Trophoblast cell (in vitro differentiated cells and primary cell): Measurements from ENCODE around the gene SLC25A19.
A peak's percentile ranks its signal among the peaks of the same experiment; 100 is the strongest.

ENCODE experiments used
- DNase-seq, 2 donors: peaks; one replicate each; pipeline ENCODE4 v3.0.0-alpha.2; 2016
- H2AFZ ChIP-seq: 2 replicates; pipeline ENCODE4 v1.6.1; 2013; ENCODE audit warnings: low read length, moderate library complexity, mild to moderate bottlenecking; ENCODE audit not compliant: insufficient read depth, poor library complexity
- H2AK5ac ChIP-seq: 2 replicates; pipeline ENCODE4 v1.6.1; 2013; ENCODE audit warnings: mild to moderate bottlenecking, low read length
- H2BK120ac ChIP-seq: 2 replicates; pipeline ENCODE4 v1.6.1; 2013; ENCODE audit warnings: low read length, mild to moderate bottlenecking, moderate library complexity; ENCODE audit not compliant: insufficient read depth, poor library complexity
- H2BK12ac ChIP-seq: 2 replicates; pipeline ENCODE4 v1.6.1; 2013; ENCODE audit warnings: mild to moderate bottlenecking, low read length, moderate library complexity
- H2BK5ac ChIP-seq: 2 replicates; pipeline ENCODE4 v1.6.1; 2013; ENCODE audit warnings: low read length, low read depth, moderate library complexity, mild to moderate bottlenecking; ENCODE audit not compliant: poor library complexity
- H3K14ac ChIP-seq: 2 replicates; pipeline ENCODE4 v1.6.1; 2013; ENCODE audit warnings: mild to moderate bottlenecking, low read length
- H3K18ac ChIP-seq: 2 replicates; pipeline ENCODE4 v1.6.1; 2013; ENCODE audit warnings: mild to moderate bottlenecking, low read length
- H3K23ac ChIP-seq: 2 replicates; pipeline ENCODE4 v1.6.1; 2013; ENCODE audit warnings: low read length
- H3K27ac ChIP-seq: 2 replicates; pipeline ENCODE4 v1.5.1; 2013; ENCODE audit warnings: low read depth, mild to moderate bottlenecking, inconsistent platforms, low read length, moderate library complexity
- H3K27me3 ChIP-seq: 2 replicates; pipeline ENCODE4 v1.6.1; 2013; ENCODE audit warnings: inconsistent platforms, mild to moderate bottlenecking, low read length, moderate library complexity; ENCODE audit not compliant: insufficient read depth
- H3K36me3 ChIP-seq, 2 experiments: 1 replicate in 1 of 2; 2 replicates in 1 of 2; pipeline ENCODE4 v1.6.1; 2013; ENCODE audit warnings: low read length in 2 of 2, mild to moderate bottlenecking in 2 of 2, moderate library complexity in 1 of 2; ENCODE audit not compliant: insufficient read depth in 2 of 2, control insufficient read depth in 1 of 2
- H3K4ac ChIP-seq: 2 replicates; pipeline ENCODE4 v1.6.1; 2013; ENCODE audit warnings: low read depth, mild to moderate bottlenecking, low read length, moderate library complexity
- H3K4me1 ChIP-seq, 2 experiments: 1 replicate in 1 of 2; 2 replicates in 1 of 2; pipeline ENCODE4 v1.6.1; 2013; ENCODE audit warnings: low read length in 2 of 2, mild to moderate bottlenecking in 2 of 2, moderate library complexity in 1 of 2; ENCODE audit not compliant: insufficient read depth in 2 of 2, control insufficient read depth in 1 of 2
- H3K4me2 ChIP-seq: 2 replicates; pipeline ENCODE4 v1.6.1; 2013; ENCODE audit warnings: inconsistent platforms, mild to moderate bottlenecking, low read length, moderate library complexity
- H3K4me3 ChIP-seq: 2 replicates; pipeline ENCODE4 v1.5.1; 2013; ENCODE audit warnings: mild to moderate bottlenecking, low read depth, low read length, inconsistent platforms
- H3K79me1 ChIP-seq: one replicate; pipeline ENCODE4 v1.6.1; 2013; ENCODE audit warnings: low read length
- H3K79me2 ChIP-seq: 2 replicates; pipeline ENCODE4 v1.6.1; 2013; ENCODE audit warnings: low read length, mild to moderate bottlenecking; ENCODE audit not compliant: control insufficient read depth, insufficient read depth, poor library complexity
- H3K9ac ChIP-seq: 2 replicates; pipeline ENCODE4 v1.6.1; 2013; ENCODE audit warnings: mild to moderate bottlenecking, low read length
- H3K9me3 ChIP-seq: 2 replicates; pipeline ENCODE4 v1.6.1; 2013; ENCODE audit warnings: low read depth, mild to moderate bottlenecking, control low read depth, inconsistent platforms, low read length; ENCODE audit not compliant: insufficient read depth
- H4K12ac ChIP-seq: 2 replicates; pipeline ENCODE4 v1.6.1; 2013; ENCODE audit warnings: low read depth, mild to moderate bottlenecking, low read length, moderate library complexity
- H4K8ac ChIP-seq: 2 replicates; pipeline ENCODE4 v1.6.1; 2013; ENCODE audit warnings: low read depth, mild to moderate bottlenecking, low read length, moderate library complexity
- H4K91ac ChIP-seq: one replicate; pipeline ENCODE4 v1.6.1; 2013; ENCODE audit warnings: low read depth, mild to moderate bottlenecking, low read length, moderate library complexity
- WGBS: extraction: QIAGEN DNeasy Blood & Tissue Kit; methylation state at CpG from one replicate; pipeline ENCODE4 v1.1.7; 2013; ENCODE audit warnings: missing lambda C conversion rate; ENCODE audit not compliant: insufficient read length, insufficient coverage; ENCODE audit errors: extremely low coverage; 5-methylcytosine and 5-hydroxymethylcytosine counted together

SLC25A19 gene

GRCh38 chr17:75239214-75239613 is 50.0 kb downstream of the SLC25A19 start:
- no peak overlapping the region for H2AFZ ChIP-seq
- no peaks in the 10 kb centered on the region for H3K27me3 ChIP-seq
- no peak overlapping the region for H3K18ac ChIP-seq
- no peak overlapping the region for H3K4me3 ChIP-seq
- H4K8ac ChIP-seq: no peak overlapping the region
- no peak overlapping the region for H3K4ac ChIP-seq
- no peak overlapping the region for H2BK12ac ChIP-seq
- no peak overlapping the region for H2BK120ac ChIP-seq
- no peak overlapping the region for H4K91ac ChIP-seq
- no peak overlapping the region for H3K9ac ChIP-seq
- H2BK5ac ChIP-seq: no peak overlapping the region
- no peak overlapping the region for H3K4me2 ChIP-seq
- H3K36me3 ChIP-seq: peaks cover 86 to 96% of the 10 kb centered on the region in 2 experiments
- peaks cover 1% of the 10 kb centered on the region for H3K9me3 ChIP-seq
- H3K14ac ChIP-seq: no peak overlapping the region
- DNase-seq: no peak
- WGBS: no CpG with 5 or more reads among the region's 12 CpGs
- no peaks in the 10 kb centered on the region for H3K79me1 ChIP-seq
- no peaks in the 10 kb centered on the region for H3K4me1 ChIP-seq
- no peak overlapping the region for H3K23ac ChIP-seq
- no peak overlapping the region for H4K12ac ChIP-seq
- H2AK5ac ChIP-seq: no peak overlapping the region
- no peak overlapping the region for H3K27ac ChIP-seq
- no peaks in the 10 kb centered on the region for H3K79me2 ChIP-seq

- Histone ChIP-seq H3K4me2 (no peak overlapping the region), H3K18ac (no peak overlapping the region), H4K12ac (no peak overlapping the region), H3K14ac (no peak overlapping the region), H3K4ac (no peak overlapping the region), H3K23ac (no peak overlapping the region), H3K9me3 (peaks cover 1% of the 10 kb centered on the region), H2BK120ac (no peak overlapping the region), H3K79me2 (no peaks in the 10 kb centered on the region), H3K27me3 (no peaks in the 10 kb centered on the region), H2BK12ac (no peak overlapping the region), H4K8ac (no peak overlapping the region), H3K79me1 (no peaks in the 10 kb centered on the region), H3K4me1 (no peaks in the 10 kb centered on the region), H2BK5ac (no peak overlapping the region), H3K36me3 (peaks cover 82 to 92% of the 10 kb centered on the region in 2 experiments), H2AFZ (no peak overlapping the region), H2AK5ac (no peak overlapping the region), H3K27ac (no peak overlapping the region), H3K9ac (no peak overlapping the region), H4K91ac (no peak overlapping the region), H3K4me3 (no peak overlapping the region)
- WGBS: no CpG with 5 or more reads among the region's 13 CpGs
- peak; percentile 49 to 80 for DNase-seq
Observed at GRCh38 chr17:75238684-75239191, 50.5 kb downstream of the SLC25A19 start.

DNA sequence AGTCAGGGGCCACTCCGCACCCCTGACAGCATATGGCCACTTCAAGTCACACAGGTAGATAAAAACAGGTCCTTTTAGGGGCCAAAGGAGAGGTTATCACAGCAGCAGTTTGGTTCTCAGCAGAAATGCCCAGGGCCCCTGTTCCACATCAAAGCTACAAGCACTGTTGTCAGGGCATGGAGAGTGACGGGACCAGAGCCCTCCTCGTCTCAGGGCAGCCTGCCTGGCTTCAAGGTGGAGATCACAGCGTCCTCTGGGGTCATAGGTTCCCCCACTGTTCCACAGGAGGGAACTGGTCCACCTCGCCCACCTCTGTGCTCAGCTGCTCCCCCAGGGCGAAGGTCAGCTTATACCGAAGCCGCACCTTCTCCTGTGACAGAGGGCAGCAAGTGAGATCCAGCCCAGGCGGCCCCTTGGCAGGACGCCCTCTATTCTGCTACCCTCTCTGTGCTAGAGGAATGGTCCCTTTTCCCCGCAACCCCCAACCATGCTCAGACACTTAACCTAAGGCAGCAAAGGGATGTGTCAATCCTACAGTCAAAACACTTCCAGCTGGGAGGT is 51.1 kb downstream of the SLC25A19 start:
- H2AFZ ChIP-seq: no peak overlapping the region
- H3K23ac ChIP-seq: no peak overlapping the region
- no peak overlapping the region for H2BK120ac ChIP-seq
- H3K79me2 ChIP-seq: no peaks in the 10 kb centered on the region
- no peaks in the 10 kb centered on the region for H3K4me1 ChIP-seq
- no peak for DNase-seq
- no peak overlapping the region for H4K12ac ChIP-seq
- H4K8ac ChIP-seq: no peak overlapping the region
- no peak overlapping the region for H3K14ac ChIP-seq
- no peak overlapping the region for H3K9ac ChIP-seq
- no peak overlapping the region for H3K4me2 ChIP-seq
- no peak overlapping the region for H3K18ac ChIP-seq
- H3K36me3 ChIP-seq: peaks cover 76 to 86% of the 10 kb centered on the region in 2 experiments
- peaks cover 1% of the 10 kb centered on the region for H3K9me3 ChIP-seq
- H3K4me3 ChIP-seq: no peak overlapping the region
- no peak overlapping the region for H2BK5ac ChIP-seq
- no peaks in the 10 kb centered on the region for H3K79me1 ChIP-seq
- H3K27me3 ChIP-seq: no peaks in the 10 kb centered on the region
- no peak overlapping the region for H2BK12ac ChIP-seq
- no peak overlapping the region for H2AK5ac ChIP-seq
- no peak overlapping the region for H3K4ac ChIP-seq
- no CpG with 5 or more reads among the region's 11 CpGs for WGBS
- H4K91ac ChIP-seq: no peak overlapping the region
- no peak overlapping the region for H3K27ac ChIP-seq

DNA sequence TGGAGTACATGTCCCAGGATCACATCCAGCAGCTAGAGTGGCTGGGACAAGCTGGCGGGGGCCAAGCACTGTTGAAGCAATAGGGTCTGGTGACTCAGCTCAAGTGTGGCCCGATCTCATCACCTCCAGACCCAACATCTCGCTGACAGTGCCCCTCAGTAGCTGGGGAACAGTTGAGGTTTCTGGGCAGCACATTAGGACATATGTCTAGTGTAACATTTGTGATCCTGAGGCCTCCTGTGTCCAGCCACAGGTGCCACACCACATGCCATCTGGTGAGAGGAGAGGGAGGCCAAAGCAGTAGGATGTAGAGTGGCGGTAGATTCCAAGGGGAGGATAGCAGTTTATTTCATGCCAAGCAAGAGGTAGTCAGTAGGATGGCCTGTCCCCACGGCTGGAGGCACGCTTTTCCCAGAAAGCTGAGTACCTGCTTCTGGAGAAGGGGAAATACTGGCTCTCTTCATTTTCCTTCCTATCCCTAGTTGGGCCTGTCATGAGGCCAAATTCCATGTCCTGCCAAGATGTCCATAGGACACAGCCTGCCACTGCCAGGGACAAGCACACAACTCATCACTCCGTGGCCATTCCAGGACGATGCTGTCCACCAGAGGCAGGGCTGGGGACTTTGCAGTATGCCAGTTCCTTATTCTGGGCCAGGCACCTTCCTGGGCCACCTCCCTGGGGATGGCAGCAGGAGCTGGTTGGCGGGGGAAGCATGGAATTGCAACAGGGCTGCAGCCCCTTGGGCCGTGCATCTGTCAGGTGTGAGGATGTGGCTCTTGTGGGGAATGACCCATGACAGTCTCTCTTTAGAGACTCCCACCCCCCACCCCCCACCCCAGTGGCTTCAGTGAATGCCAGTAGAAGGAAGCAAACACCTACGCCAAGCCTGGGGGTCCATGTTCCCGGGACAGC is 51.9 kb downstream of the SLC25A19 start:
- H3K79me2 ChIP-seq: no peaks in the 10 kb centered on the region
- no peak overlapping the region for H3K27ac ChIP-seq
- no peak overlapping the region for H3K4ac ChIP-seq
- no peak overlapping the region for H2BK5ac ChIP-seq
- H3K18ac ChIP-seq: no peak overlapping the region
- no peak overlapping the region for H2AK5ac ChIP-seq
- H2AFZ ChIP-seq: no peak overlapping the region
- no peak overlapping the region for H3K4me2 ChIP-seq
- H2BK12ac ChIP-seq: no peak overlapping the region
- DNase-seq: no peak
- no CpG with 5 or more reads among the region's 12 CpGs for whole genome bisulfite sequencing
- H4K91ac ChIP-seq: no peak overlapping the region
- no peaks in the 10 kb centered on the region for H3K79me1 ChIP-seq
- H3K4me3 ChIP-seq: no peak overlapping the region
- no peaks in the 10 kb centered on the region for H3K4me1 ChIP-seq
- H3K36me3 ChIP-seq: peaks cover 76 to 86% of the 10 kb centered on the region in 2 experiments
- H3K14ac ChIP-seq: no peak overlapping the region
- no peak overlapping the region for H3K9ac ChIP-seq
- no peaks in the 10 kb centered on the region for H3K27me3 ChIP-seq
- no peak overlapping the region for H2BK120ac ChIP-seq
- H4K8ac ChIP-seq: no peak overlapping the region
- peaks cover 1% of the 10 kb centered on the region for H3K9me3 ChIP-seq
- H3K23ac ChIP-seq: no peak overlapping the region
- H4K12ac ChIP-seq: no peak overlapping the region
